ENCODE results near the gene RNF175. TPM values are rescaled to one million over a fixed set of nuclear protein-coding genes. Genes with fewer than 3 reads are reported as not detected.

RNF175 gene
- polyA plus RNA-seq, 1 donor from 2014 or later: not detected

DNA sequence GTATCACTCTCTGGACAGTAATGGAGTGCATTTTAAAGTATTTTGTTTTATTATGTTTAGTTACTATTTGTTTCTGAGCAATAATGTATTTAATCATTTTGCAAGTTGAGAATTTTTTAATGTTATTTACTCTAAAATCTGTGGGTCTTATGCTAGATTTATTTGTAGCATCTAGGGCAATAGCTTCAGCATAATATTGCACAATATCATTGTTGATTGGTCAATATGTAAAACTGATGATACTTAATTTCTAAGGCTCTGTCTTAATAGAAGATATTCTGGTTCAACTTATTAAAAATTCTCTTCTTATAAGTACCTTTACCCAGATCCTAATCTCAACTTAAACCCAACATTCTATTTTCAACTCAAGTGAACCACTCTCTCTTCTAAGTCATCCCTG lies 17.6 kb upstream of the RNF175 start:
- no peak overlapping the region for H3K4me3 Mint-ChIP-seq
- peaks cover 4 to 11% (median 4%) of the 10 kb centered on the region in 3 donors for H3K9me3 Mint-ChIP-seq
- peaks cover 2% of the 10 kb centered on the region for H3K36me3 Mint-ChIP-seq
- peaks cover 0 to 4% (median 0%) of the 10 kb centered on the region in 3 donors for H3K4me1 Mint-ChIP-seq
- no peak overlapping the region for H3K27ac Mint-ChIP-seq
- H3K27me3 Mint-ChIP-seq: peaks cover 34% of the 10 kb centered on the region

DNA sequence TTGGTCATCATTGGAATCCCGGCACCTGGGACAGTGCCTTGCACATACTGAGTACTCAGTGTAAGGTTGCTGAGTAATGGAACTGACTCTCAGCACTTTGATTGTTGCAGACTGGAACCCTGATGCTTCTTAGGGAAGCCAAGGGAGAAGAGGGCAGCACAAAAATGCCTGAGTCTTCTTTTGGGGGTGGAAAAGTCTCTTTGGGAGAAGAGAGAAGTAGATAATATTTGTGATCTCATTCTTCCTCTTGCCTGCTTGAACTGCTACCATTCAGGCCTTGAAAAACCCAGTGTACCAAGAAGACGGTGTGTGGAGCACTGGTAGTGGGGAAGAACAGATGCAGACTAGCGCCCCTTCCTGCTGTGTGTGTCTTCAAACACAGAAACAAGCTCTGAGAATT lies 16.8 kb upstream of the RNF175 start:
- Mint-ChIP-seq H3K27me3 (peaks cover 37% of the 10 kb centered on the region), H3K4me1 (peaks cover 0 to 4% (median 0%) of the 10 kb centered on the region in 3 donors), H3K4me3 (no peak overlapping the region), H3K27ac (no peak overlapping the region), H3K9me3 (peaks cover 4 to 10% (median 5%) of the 10 kb centered on the region in 3 donors), H3K36me3 (no peaks in the 10 kb centered on the region)

DNA sequence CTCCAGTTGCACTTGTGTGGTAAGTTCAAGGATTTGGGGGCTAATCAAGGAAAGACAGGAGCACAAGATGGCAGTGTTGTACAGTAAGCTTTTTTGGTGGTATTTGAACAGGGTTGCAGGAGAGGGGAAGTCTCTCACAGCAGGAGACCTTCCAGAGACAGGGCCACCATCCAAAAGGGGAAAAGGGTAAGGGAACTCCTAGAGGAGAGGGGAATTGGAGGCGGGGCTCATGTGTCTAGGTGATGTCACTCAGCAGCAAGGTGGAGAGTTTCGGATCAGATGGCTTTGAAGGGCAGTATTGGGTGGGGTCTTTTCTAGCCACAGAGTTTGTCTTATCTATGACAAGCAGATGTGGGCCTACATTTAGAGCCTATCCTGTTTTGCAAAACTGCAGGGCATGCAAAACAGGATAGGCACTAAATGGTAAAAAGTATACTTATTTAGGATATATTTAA lies 13.4 kb upstream of the RNF175 start:
- Mint-ChIP-seq H3K27me3 (peaks cover 28% of the 10 kb centered on the region), H3K36me3 (no peaks in the 10 kb centered on the region), H3K4me1 (no peaks in the 10 kb centered on the region), H3K27ac (no peak overlapping the region), H3K9me3 (peaks cover 2 to 7% (median 2%) of the 10 kb centered on the region in 3 donors), H3K4me3 (no peak overlapping the region)

DNA sequence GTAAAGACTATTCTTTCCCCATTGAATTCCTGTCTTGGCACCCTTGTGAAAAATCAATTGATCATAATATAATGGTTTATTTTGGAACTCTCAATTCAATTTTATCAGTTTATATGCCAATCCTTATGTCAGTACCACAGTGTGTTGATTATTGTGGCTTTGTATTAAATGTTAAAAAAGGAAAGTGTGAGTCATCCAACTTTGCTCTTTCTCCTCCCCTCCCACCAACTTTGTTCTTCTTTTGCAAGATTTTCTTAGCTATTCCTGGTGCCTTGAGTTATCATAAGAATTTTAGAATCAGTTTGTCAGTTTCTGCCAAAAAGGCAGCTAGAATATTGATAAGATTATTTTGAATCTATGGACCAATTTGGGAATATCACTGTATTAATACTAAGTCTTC lies 11.2 kb upstream of the RNF175 start:
- H3K4me3 Mint-ChIP-seq: no peak overlapping the region
- H3K27ac Mint-ChIP-seq: no peak overlapping the region
- H3K4me1 Mint-ChIP-seq: no peaks in the 10 kb centered on the region
- H3K27me3 Mint-ChIP-seq: peaks cover 18% of the 10 kb centered on the region
- H3K36me3 Mint-ChIP-seq: no peaks in the 10 kb centered on the region
- H3K9me3 Mint-ChIP-seq: peaks cover 0 to 5% (median 2%) of the 10 kb centered on the region in 3 donors

DNA sequence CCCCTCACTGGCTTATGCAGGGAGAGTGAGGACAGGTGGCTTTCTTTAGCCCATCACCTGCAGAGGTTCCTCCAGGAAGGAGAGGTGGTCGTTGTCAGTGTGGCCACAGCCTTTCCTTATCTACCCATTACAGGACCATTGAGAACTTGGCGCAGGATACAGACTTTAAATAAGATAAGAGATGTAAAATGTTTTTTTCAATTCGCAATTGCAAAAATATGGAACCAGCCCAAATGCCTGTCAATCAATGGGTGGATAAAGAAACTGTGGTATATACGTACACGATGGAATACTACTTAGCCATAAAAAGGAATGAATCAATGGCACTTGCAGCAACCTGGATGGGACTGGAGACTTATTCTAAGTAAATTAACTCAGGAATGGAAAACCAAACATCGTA lies 6.9 kb upstream of the RNF175 start:
- Mint-ChIP-seq H3K4me1 (no peaks in the 10 kb centered on the region), H3K27me3 (peaks cover 25% of the 10 kb centered on the region), H3K9me3 (peaks cover 0 to 6% (median 5%) of the 10 kb centered on the region in 3 donors)

DNA sequence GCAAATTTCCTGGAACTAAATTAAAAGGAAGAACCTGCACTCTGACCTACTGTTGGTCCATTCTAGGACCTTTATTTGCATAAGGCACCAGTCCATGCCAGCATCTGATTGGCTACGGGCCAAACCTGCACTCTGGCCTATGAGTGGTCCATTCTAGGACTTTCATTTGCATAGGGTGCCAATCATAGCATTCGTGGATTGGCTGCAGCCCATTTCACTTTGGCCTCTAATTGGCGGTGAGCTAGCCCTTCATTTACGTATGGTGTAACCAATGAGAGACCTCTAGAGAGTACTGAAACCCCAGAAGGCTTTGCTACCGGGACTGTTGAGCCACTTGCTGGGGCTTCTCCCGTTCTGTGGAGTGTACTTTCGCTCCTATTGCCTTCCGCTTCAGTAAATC lies 6.1 kb upstream of the RNF175 start:
- peaks cover 27% of the 10 kb centered on the region for H3K27me3 Mint-ChIP-seq
- no peak overlapping the region for H3K4me3 Mint-ChIP-seq
- no peaks in the 10 kb centered on the region for H3K4me1 Mint-ChIP-seq
- peaks cover 4% of the 10 kb centered on the region for H3K36me3 Mint-ChIP-seq
- H3K9me3 Mint-ChIP-seq: peaks cover 0 to 4% (median 2%) of the 10 kb centered on the region in 3 donors
- no peak overlapping the region for H3K27ac Mint-ChIP-seq

More for the DNA sequence above, 6.9 kb upstream of the RNF175 start:
- H3K36me3 Mint-ChIP-seq: peaks cover 4% of the 10 kb centered on the region
- H3K4me3 Mint-ChIP-seq: no peak overlapping the region
- no peak overlapping the region for H3K27ac Mint-ChIP-seq

DNA sequence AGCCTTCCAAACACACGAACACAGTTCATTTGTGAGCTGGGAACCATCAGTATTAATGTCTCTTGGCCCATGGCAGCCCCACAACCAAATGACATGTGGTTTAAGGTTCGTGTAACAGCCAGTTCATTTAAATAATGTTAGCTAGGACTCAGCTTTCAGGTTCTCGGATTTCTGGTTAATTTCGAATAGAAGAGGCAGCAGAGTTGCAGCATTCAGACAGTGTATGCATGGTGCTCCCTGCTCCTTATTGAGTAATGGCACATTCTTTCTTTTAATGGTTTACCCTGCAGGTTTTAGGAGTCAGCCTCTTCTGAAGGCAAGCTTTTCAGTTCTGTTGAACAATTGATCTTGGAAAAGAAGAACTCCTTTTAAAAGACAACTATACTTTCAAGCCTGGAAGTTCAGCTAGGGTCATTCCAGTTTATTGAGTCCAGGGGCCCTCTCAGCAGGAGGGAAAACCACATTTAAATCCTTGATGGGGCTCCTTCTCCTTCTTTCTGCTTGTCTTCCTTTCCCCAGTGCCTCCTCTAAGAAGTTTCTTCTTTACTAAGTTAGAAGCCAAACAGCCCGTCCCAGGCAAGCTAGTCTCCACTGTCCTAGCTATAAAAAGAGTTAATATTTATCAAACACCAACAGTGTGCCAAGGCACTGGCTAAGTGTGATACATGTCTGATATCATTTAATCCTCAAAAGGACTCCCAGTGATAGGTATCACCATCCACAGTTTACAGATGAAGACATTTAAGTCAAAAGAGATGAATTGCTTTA lies 5.0 kb upstream of the RNF175 start:
- H3K36me3 Mint-ChIP-seq: peaks cover 4% of the 10 kb centered on the region
- H3K27ac Mint-ChIP-seq: no peak overlapping the region
- no peak overlapping the region for H3K4me3 Mint-ChIP-seq
- H3K9me3 Mint-ChIP-seq: peaks cover 0 to 4% (median 0%) of the 10 kb centered on the region in 3 donors
- peaks cover 27% of the 10 kb centered on the region for H3K27me3 Mint-ChIP-seq
- H3K4me1 Mint-ChIP-seq: no peaks in the 10 kb centered on the region

DNA sequence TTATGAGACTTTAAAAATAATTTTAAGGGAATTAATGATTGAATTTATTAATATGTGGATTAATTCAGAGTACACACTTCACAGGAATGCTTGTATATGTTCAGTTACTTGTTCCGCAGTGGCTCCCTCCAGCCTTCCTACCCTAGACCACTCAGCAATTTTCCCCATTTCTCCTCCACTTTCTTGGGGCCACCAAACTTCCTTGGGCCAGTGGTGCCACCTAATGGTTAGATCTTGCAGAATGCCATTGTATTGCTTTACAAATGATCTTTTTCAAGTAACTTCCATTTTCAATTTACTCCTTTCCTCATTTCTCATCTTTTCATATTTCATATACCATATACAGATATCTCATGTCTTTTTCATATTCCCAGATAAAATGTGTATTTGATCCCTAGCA lies 3.6 kb upstream of the RNF175 start:
- Mint-ChIP-seq H3K27me3 (peaks cover 38% of the 10 kb centered on the region), H3K4me3 (no peak overlapping the region), H3K27ac (no peak overlapping the region), H3K36me3 (peaks cover 4% of the 10 kb centered on the region), H3K9me3 (peaks cover 0 to 4% (median 0%) of the 10 kb centered on the region in 3 donors), H3K4me1 (peaks cover 0 to 1% (median 0%) of the 10 kb centered on the region in 3 donors)

DNA sequence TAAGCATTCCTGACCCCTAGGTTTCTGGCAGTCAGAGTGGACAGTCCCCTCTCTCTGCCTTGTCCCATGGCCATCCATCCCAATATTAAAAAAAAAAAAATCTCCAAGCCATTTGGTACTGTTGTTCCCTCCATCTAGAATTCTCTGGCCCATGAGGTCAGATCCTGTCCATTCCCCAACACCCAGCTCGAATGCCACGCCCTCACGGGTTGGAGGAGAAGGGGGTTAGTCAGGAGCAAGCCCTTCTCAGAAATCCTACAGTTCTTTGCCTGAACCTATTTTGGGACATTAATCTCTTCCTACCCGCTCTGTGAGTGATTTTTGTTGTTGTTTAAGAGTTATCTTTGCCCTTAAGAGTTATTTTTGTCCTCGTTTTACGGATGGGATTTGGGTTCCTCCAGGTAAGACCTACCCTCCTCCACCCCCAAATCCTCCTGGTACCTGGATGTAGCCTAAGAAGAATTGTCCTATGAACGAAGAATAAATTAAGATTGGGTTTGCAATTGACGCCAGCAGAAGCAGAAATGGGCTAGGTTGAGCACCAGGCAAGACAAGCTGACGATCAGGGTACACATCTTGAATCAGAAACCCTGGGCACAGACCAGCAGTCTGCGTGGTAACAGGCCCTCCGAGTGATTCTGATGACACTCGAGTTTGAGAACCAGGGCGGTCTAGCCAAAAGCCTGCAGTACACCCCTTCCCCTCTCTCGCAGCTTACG lies 977 bp downstream of the RNF175 start:
- Mint-ChIP-seq H3K27me3 (peaks cover 34% of the 10 kb centered on the region), H3K4me3 (peak overlapping the region in 3 of 4 donors; percentile 46 to 77 (median 65)), H3K9me3 (peaks cover 0 to 4% (median 0%) of the 10 kb centered on the region in 3 donors)

DNA sequence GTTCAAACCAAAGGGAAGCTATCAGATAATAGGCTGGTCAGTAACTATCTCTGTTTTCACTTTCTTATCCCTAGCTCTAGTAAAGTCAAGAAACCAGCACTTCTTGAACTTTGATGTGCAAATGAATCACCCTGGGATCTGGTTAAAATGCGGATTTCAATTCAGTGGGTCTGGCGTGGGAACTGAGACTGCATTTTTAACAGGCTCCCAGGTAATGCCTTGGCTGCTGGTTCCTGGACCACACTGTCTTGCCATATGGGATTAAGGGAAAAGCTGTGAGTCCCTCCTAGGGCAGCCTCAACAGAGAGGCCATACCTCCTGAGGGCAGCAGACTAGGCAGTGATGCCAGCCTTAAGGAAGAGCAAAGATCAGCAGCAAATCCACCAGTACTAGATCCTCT lies 1.7 kb downstream of the RNF175 start:
- H3K27ac Mint-ChIP-seq: no peak overlapping the region
- H3K27me3 Mint-ChIP-seq: peaks cover 31% of the 10 kb centered on the region
- H3K4me3 Mint-ChIP-seq: no peak overlapping the region
- H3K9me3 Mint-ChIP-seq: no peaks in the 10 kb centered on the region
- no peaks in the 10 kb centered on the region for H3K36me3 Mint-ChIP-seq
- peaks cover 0 to 1% (median 0%) of the 10 kb centered on the region in 3 donors for H3K4me1 Mint-ChIP-seq

More for the DNA sequence above, 977 bp downstream of the RNF175 start:
- peaks cover 0 to 1% (median 0%) of the 10 kb centered on the region in 3 donors for H3K4me1 Mint-ChIP-seq
- no peak overlapping the region for H3K27ac Mint-ChIP-seq
- H3K36me3 Mint-ChIP-seq: peaks cover 4% of the 10 kb centered on the region

DNA sequence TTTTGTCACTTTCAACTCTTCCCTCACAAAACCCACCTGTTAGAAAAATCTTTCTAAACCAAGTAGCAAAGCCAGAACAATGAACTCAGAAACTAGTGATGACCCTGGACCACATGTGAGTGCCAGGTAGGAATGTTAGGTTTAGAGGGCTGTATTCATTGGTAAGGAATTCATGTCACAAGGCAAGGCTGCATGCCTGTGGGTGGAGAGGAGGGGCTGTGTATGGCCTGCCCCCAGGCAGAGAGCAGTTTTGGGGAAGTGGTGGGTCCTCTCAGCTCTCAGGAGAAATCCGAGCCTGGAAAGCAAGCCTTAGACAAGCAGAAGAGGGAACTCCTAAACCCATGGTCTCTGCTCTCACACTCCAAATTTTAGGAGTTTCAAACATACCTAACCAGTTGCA lies 2.4 kb downstream of the RNF175 start:
- Mint-ChIP-seq H3K9me3 (no peaks in the 10 kb centered on the region), H3K36me3 (no peaks in the 10 kb centered on the region), H3K27me3 (peaks cover 31% of the 10 kb centered on the region), H3K4me1 (peaks cover 0 to 1% (median 0%) of the 10 kb centered on the region in 3 donors), H3K4me3 (peak overlapping the region in 1 of 4 donors; percentile 9), H3K27ac (no peak overlapping the region)

DNA sequence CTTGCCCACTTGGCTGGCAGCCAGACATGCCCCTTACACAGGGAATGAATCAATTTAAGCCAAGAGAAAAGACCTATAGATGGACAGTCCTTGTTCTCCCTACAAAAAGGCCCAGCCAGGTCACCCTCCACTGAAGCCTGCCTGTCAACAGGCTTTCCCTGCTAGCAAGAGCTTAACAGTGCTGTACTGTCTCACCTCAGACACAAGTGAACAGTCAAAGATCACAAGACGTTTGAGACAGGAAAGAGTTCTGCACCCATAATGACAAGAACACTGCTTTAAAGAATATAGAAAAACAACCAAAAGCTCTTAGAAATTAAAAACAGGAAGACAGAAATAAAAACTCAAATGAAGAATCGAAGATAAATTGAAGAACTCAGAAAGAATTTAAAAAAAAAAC lies 4.6 kb downstream of the RNF175 start:
- Mint-ChIP-seq H3K27me3 (peaks cover 23% of the 10 kb centered on the region), H3K4me3 (no peak overlapping the region), H3K4me1 (peaks cover 0 to 2% (median 0%) of the 10 kb centered on the region in 3 donors), H3K36me3 (no peaks in the 10 kb centered on the region), H3K9me3 (no peaks in the 10 kb centered on the region), H3K27ac (no peak overlapping the region)

DNA sequence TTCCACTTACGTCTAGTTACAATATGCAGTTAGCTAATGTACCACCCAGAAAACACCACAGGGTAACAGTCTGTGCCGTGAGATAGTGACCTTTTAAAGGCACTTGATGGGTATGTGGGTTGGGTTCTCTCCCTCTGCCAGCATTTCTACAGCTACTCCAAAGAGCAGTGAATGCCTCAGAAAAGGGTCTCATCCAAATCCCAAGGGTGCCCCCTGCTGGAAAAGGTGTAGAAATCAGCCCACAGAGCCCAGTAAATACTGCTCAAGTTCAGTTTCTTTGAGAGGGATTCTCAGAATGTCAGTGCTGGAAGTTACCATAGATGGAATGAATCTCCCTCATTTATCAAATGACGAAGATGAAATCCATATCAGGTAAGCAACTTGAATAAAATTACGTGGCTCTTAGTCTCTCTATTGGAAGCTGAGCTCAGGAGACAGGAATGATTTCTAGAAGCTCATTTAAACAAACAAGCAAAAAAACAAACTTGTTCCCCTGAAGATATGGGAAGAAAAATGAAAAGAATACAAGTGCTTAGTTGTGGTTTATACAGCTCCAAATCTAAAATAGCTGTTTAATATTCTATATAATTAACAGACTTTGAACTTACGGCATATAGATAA lies 9.5 kb downstream of the RNF175 start:
- H3K4me1 Mint-ChIP-seq: peaks cover 0 to 2% (median 0%) of the 10 kb centered on the region in 3 donors
- no peaks in the 10 kb centered on the region for H3K9me3 Mint-ChIP-seq
- no peaks in the 10 kb centered on the region for H3K36me3 Mint-ChIP-seq

DNA sequence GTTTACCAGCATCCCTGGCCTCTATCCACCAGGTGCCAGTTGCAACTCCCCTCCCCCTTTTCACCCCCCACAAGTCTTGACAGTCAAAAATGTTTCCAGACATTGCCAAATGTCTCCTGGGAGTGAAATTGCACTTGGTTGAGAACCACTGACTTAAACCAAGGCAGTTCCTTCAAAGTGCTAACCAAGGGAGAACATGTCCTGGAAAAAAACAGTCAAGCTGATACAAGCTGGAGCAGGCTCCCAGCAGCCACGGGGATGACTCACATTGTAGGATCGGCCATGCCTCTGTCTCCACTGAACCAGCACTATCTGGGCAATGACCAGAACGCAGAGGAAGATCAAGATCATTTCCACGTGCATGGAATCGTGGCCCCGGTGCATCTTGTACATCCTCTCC lies 11.4 kb downstream of the RNF175 start:
- Mint-ChIP-seq H3K4me3 (no peak overlapping the region), H3K27me3 (peaks cover 4% of the 10 kb centered on the region), H3K36me3 (no peaks in the 10 kb centered on the region), H3K9me3 (no peaks in the 10 kb centered on the region), H3K27ac (no peak overlapping the region), H3K4me1 (peaks cover 0 to 2% (median 0%) of the 10 kb centered on the region in 3 donors)

More for the DNA sequence above, 9.5 kb downstream of the RNF175 start:
- H3K27me3 Mint-ChIP-seq: peaks cover 4% of the 10 kb centered on the region
- H3K27ac Mint-ChIP-seq: no peak overlapping the region
- H3K4me3 Mint-ChIP-seq: no peak overlapping the region

DNA sequence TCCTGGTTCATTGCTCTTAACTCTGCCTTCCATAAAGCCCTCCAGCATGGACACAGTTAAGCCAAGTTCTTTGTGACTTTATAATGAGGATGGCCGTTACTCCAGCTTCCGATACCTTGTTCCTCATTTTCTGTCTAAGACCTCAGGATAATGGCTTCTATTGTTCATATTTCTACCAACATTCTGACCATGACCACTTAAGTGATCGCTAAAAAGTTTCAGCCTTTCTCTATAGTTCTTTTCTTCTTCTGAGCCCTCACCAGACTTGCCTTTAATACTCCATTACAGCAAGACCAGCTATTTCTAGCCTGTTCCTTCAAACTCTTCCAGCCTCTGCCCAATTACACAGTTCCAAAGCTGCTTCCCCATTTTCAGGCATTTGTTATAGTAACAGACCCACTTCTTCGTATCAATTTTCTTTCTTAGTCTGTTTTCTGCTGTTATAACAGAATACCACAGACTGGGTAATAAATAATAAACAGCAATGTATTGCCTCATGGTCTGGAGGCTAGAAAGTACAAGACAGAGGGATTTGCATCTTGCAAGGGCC lies 12.3 kb downstream of the RNF175 start:
- Mint-ChIP-seq H3K36me3 (no peaks in the 10 kb centered on the region), H3K9me3 (no peaks in the 10 kb centered on the region), H3K4me1 (peaks cover 0 to 2% (median 0%) of the 10 kb centered on the region in 3 donors), H3K27ac (no peak overlapping the region), H3K27me3 (no peaks in the 10 kb centered on the region), H3K4me3 (no peak overlapping the region)

Data from IgD-negative memory B cell (primary cell).